Fibroblast of mammary gland (primary cell): Measurements from ENCODE around the gene ANKDD1A.

Experiments used
- DNase-seq: peaks from one replicate; pipeline ENCODE4 v3.0.0-alpha.2; 2010; ENCODE audit warnings: low read depth
- H3K4me3 ChIP-seq: 2 replicates; pipeline ENCODE4 v1.5.1; 2011; ENCODE audit warnings: low read depth, mild to moderate bottlenecking, low read length, moderate library complexity; ENCODE audit not compliant: control insufficient read depth
- TF ChIP-seq, protein P1 (sequence below): conservative IDR thresholded peaks from 2 replicates; pipeline ENCODE4 v1.5.1; 2011; ENCODE audit warnings: low read depth, low read length, inconsistent platforms; ENCODE audit not compliant: control insufficient read depth, insufficient read depth

ANKDD1A gene

DNA sequence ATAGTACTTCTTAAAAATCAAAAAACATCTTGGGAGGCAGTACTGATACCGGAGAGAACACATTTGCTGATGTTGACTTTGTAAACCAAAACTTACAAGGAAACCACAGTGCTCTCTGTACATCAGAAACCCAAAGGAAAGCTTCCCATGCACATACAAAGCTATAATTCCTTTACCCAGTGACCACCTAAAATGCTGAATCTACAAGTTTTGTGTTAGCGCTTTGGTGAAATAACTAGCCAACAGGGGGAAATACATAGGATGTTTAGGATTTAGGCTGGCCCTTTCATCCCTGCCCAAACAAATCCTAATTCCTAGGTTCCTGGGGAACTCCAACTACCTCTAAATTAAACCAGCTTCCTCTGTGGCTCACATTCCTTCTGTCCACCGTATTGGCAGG lies 93.3 kb downstream of the ANKDD1A start:
- no peak overlapping the region for H3K4me3 ChIP-seq
- no peak for DNase-seq
- TF ChIP-seq, protein P1, sequence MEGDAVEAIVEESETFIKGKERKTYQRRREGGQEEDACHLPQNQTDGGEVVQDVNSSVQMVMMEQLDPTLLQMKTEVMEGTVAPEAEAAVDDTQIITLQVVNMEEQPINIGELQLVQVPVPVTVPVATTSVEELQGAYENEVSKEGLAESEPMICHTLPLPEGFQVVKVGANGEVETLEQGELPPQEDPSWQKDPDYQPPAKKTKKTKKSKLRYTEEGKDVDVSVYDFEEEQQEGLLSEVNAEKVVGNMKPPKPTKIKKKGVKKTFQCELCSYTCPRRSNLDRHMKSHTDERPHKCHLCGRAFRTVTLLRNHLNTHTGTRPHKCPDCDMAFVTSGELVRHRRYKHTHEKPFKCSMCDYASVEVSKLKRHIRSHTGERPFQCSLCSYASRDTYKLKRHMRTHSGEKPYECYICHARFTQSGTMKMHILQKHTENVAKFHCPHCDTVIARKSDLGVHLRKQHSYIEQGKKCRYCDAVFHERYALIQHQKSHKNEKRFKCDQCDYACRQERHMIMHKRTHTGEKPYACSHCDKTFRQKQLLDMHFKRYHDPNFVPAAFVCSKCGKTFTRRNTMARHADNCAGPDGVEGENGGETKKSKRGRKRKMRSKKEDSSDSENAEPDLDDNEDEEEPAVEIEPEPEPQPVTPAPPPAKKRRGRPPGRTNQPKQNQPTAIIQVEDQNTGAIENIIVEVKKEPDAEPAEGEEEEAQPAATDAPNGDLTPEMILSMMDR: no peak

DNA sequence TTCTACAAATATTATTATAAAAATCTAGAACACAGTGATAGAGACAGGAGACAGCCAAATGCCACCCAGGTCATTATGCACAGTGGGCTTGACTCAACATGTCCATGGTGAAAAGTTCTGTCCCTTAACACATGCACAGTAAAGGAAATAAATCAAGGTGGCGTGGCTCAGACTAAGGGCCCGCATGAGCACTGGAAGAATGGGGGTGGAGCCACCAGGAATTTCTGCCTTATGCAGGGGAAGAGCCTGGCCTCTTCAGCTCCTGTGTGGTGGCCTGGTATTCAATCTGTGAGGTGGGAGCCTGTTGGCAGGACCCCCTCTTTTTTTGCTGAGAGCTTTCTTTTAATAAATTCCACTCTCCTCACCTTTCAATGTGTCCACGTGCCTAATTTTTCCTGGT lies 95.2 kb downstream of the ANKDD1A start:
- DNase-seq: no peak
- TF ChIP-seq, protein P1: no peak
- H3K4me3 ChIP-seq: no peak overlapping the region
